Upper lobe of left lung (tissue), 6 donors: ENCODE measurements around the gene ALG2. TPM values are rescaled to one million over a fixed set of nuclear protein-coding genes. Genes with fewer than 3 reads are reported as not detected.

Experiments used
- ATAC-seq, 2 donors: fragments of 200-7000 bp; cut with Tn5 transposase; one replicate each; pipeline ENCODE4 v1.9.1; 2022; ENCODE audit warnings: mild to moderate bottlenecking in 2 of 2, moderate library complexity in 2 of 2; ENCODE audit not compliant: low FRiP score in 2 of 2
- DNase-seq, 2 donors: peaks; one replicate each; pipeline ENCODE4 v3.0.0-alpha.2; 2019 to 2020
- H3K27ac ChIP-seq, 4 donors: fragments of 200-600 bp; sonication (generic); one replicate each; pipeline ENCODE4 v1.5.1; 2016 to 2019
- H3K27me3 ChIP-seq, 4 donors: fragments of 200-600 bp; sonication (generic); one replicate each; pipeline ENCODE4 v1.5.1; 2017 to 2019
- H3K36me3 ChIP-seq, 4 donors: fragments of 200-600 bp; sonication (generic); one replicate each; pipeline ENCODE4 v1.5.1; 2016 to 2019
- H3K4me1 ChIP-seq, 4 donors: fragments of 200-600 bp; sonication (generic); one replicate each; pipeline ENCODE4 v1.5.1; 2018 to 2019
- H3K4me3 ChIP-seq, 4 donors: fragments of 200-600 bp; sonication (generic); one replicate each; pipeline ENCODE4 v1.5.1; 2017 to 2019; ENCODE audit warnings: mild to moderate bottlenecking in 2 of 4, moderate library complexity in 1 of 4
- H3K9me3 ChIP-seq, 4 donors: fragments of 200-600 bp; sonication (generic); one replicate each; pipeline ENCODE4 v1.5.1; 2018 to 2019
- EP300 ChIP-seq, 4 donors: sonication (generic); formaldehyde crosslinking; IDR thresholded peaks; one replicate each; pipeline ENCODE4 v1.5.1; 2017; ENCODE audit warnings: antibody characterized with exemption in 4 of 4, control low read depth in 2 of 4
- POLR2A ChIP-seq, 4 donors: fragments of 450-650 bp; IDR thresholded peaks; one replicate each; pipeline ENCODE4 v1.5.1; 2016 to 2017; ENCODE audit warnings: antibody characterized with exemption in 4 of 4, mild to moderate bottlenecking in 2 of 4
- POLR2AphosphoS5 ChIP-seq, 2 donors: sonication (generic); formaldehyde crosslinking; IDR thresholded peaks; one replicate each; pipeline ENCODE4 v1.5.1; 2017; ENCODE audit warnings: antibody characterized with exemption in 2 of 2
- WGBS, 2 donors: methylation state at CpG; one replicate each; pipeline ENCODE4 v1.1.5; 2017 to 2018; 5-methylcytosine and 5-hydroxymethylcytosine counted together
- total RNA-seq, 6 donors: library from RNA; depleted of rRNA in 4 of 6; stranded (reverse); fragments of >200 nt in 4 of 6; gene quantifications; one replicate each; pipeline versions ENCODE4 v1.1.0 to v1.2.1, GENCODE V29; 2016 to 2021
- TF ChIP-seq, protein P1 (sequence below), 6 experiments: fragments of 450-650 bp in 4 of 6; fragments of 200-600 bp in 2 of 6; sonication (generic) in 2 of 6; IDR thresholded peaks; one replicate each; pipeline ENCODE4 v1.5.1; 2016 to 2019; ENCODE audit warnings: antibody characterized with exemption in 6 of 6
- donor health status: DM: no; HTN: no; CAD: no; lungs with moderate emphysema.
- donor health status: DM: no; HTN: yes; CAD: no; lungs with severe emphysema.

ALG2 gene
- total RNA-seq, 6 donors from 2014 or later: 22.2 to 61.4 (median 41.2) TPM

GRCh38 chr9:99224445-99224844 is 2.7 kb upstream of the ALG2 start:
- ATAC-seq (no peak), DNase-seq (no peak)
- Histone ChIP-seq H3K27me3 (no peaks in the 10 kb centered on the region), H3K36me3 (peaks cover 7 to 33% (median 16%) of the 10 kb centered on the region in 4 donors), H3K4me1 (peaks cover 40 to 61% (median 51%) of the 10 kb centered on the region in 4 donors), H3K27ac (no peak overlapping the region), H3K4me3 (no peak overlapping the region), H3K9me3 (no peaks in the 10 kb centered on the region)
- WGBS, 2 donors: 79 to 88% methylated on average over 2 of the region's 2 CpGs
- TF ChIP-seq, protein P1, sequence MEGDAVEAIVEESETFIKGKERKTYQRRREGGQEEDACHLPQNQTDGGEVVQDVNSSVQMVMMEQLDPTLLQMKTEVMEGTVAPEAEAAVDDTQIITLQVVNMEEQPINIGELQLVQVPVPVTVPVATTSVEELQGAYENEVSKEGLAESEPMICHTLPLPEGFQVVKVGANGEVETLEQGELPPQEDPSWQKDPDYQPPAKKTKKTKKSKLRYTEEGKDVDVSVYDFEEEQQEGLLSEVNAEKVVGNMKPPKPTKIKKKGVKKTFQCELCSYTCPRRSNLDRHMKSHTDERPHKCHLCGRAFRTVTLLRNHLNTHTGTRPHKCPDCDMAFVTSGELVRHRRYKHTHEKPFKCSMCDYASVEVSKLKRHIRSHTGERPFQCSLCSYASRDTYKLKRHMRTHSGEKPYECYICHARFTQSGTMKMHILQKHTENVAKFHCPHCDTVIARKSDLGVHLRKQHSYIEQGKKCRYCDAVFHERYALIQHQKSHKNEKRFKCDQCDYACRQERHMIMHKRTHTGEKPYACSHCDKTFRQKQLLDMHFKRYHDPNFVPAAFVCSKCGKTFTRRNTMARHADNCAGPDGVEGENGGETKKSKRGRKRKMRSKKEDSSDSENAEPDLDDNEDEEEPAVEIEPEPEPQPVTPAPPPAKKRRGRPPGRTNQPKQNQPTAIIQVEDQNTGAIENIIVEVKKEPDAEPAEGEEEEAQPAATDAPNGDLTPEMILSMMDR (IDR thresholded peaks at IDR 0.05): no peak
- TF ChIP-seq EP300 (IDR thresholded peaks at IDR 0.05): no peak
- no peak for TF ChIP-seq POLR2AphosphoS5 (IDR thresholded peaks at IDR 0.05)
- TF ChIP-seq POLR2A (IDR thresholded peaks at IDR 0.05): no peak

- Histone ChIP-seq H3K27ac (peak overlapping the region; percentile 95 to 97 (median 96)), H3K4me3 (peak overlapping the region; percentile 66 to 99 (median 92)), H3K27me3 (no peaks in the 10 kb centered on the region), H3K4me1 (peaks cover 49 to 77% (median 53%) of the 10 kb centered on the region in 4 donors), H3K9me3 (no peaks in the 10 kb centered on the region), H3K36me3 (peaks cover 0 to 27% (median 2%) of the 10 kb centered on the region in 4 donors)
- TF ChIP-seq POLR2A (IDR thresholded peaks at IDR 0.05): no peak
- no peak for TF ChIP-seq POLR2AphosphoS5 (IDR thresholded peaks at IDR 0.05)
- TF ChIP-seq EP300 (IDR thresholded peaks at IDR 0.05): no peak
- TF ChIP-seq, protein P1 (IDR thresholded peaks at IDR 0.05): no peak
- 8 to 10% methylated on average over 29 to 30 of the region's 30 CpGs for WGBS, 2 donors
- peak in 1 of 2 donors; percentile 87 for DNase-seq
- no peak for ATAC-seq
These were observed 901 bp upstream of the ALG2 start for GRCh38 chr9:99222416-99223270.

GRCh38 chr9:99221266-99221620 is 499 bp downstream of the ALG2 start:
- peak overlapping the region; percentile 95 to 97 (median 96) for H3K27ac ChIP-seq
- 0% methylated on average over 1 to 11 of the region's 25 CpGs for WGBS, 2 donors
- TF ChIP-seq, protein P1 (IDR thresholded peaks at IDR 0.05): no peak
- H3K4me3 ChIP-seq: peak overlapping the region; percentile 66 to 99 (median 98)
- no peaks in the 10 kb centered on the region for H3K27me3 ChIP-seq
- H3K4me1 ChIP-seq: peaks cover 47 to 72% (median 53%) of the 10 kb centered on the region in 4 donors
- H3K36me3 ChIP-seq: peaks cover 0 to 31% (median 1%) of the 10 kb centered on the region in 4 donors
- peak in 1 of 2 donors; percentile 27 for ATAC-seq
- peak in 1 of 2 donors; percentile 25 for DNase-seq
- no peaks in the 10 kb centered on the region for H3K9me3 ChIP-seq

DNA sequence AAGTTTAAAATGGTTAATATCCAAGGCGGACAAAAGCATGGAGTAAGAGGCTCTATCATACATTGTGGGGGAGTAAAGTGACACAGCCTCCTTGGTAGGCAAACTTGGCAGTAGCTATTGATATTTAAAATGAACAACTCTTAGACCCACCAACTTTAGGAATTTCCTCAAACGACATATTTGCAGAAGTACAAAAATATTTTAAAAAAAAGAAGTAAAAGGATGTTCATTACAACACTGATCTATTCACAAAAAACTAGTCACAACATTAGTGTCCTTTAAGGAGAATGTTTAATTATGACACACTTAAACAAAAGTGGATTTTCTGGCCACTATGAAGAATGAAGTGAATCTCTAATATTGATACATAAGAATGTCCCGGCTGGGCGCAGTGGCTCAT is 1.7 kb downstream of the ALG2 start:
- TF ChIP-seq EP300 (IDR thresholded peaks at IDR 0.05) (no peak), POLR2AphosphoS5 (IDR thresholded peaks at IDR 0.05) (no peak), POLR2A (IDR thresholded peaks at IDR 0.05) (no peak)
- TF ChIP-seq, protein P1 (IDR thresholded peaks at IDR 0.05): no peak

More for the DNA sequence above, 1.7 kb downstream of the ALG2 start:
- Histone ChIP-seq H3K4me3 (peak overlapping the region in 1 of 4 donors; percentile 66), H3K4me1 (peaks cover 36 to 60% (median 41%) of the 10 kb centered on the region in 4 donors), H3K9me3 (no peaks in the 10 kb centered on the region), H3K36me3 (peaks cover 0 to 33% (median 1%) of the 10 kb centered on the region in 4 donors), H3K27me3 (no peaks in the 10 kb centered on the region), H3K27ac (no peak overlapping the region)
- no peak for DNase-seq
- WGBS, 2 donors: 72 to 79% methylated on average over 4 of the region's 4 CpGs
- ATAC-seq: no peak
